ENCODE results near the gene PEX5L.

Gene PEX5L

GRCh38 chr3:179955809-179956208, 80.9 kb downstream of the PEX5L start:
- no peak for TF ChIP-seq CTCF (IDR thresholded peaks at IDR 0.05; ENCODE audit: low read depth, low read length)
- no peak overlapping the region for H3K4me3 ChIP-seq (ENCODE audit: low read depth, low read length)
- no peak for DNase-seq (ENCODE audit: low read depth, low spot score)
- in situ Hi-C loops (cut with HindIII; ENCODE audit: low sequenced_read_pairs) = no loop called here

- no peak for TF ChIP-seq CTCF (IDR thresholded peaks at IDR 0.05; ENCODE audit: low read depth, low read length)
- no peak for DNase-seq (ENCODE audit: low read depth, low spot score)
- in situ Hi-C loops (cut with HindIII; ENCODE audit: low sequenced_read_pairs) = no loop called here
- no peak overlapping the region for H3K4me3 ChIP-seq (ENCODE audit: low read depth, low read length)
These were observed 81.5 kb downstream of the PEX5L start for GRCh38 chr3:179955286-179955685.

GRCh38 chr3:179953993-179954870, 82.5 kb downstream of the PEX5L start:
- no peak for TF ChIP-seq CTCF (IDR thresholded peaks at IDR 0.05; ENCODE audit: low read depth, low read length)
- in situ Hi-C loops (cut with HindIII; ENCODE audit: low sequenced_read_pairs) = no loop called here
- no peak overlapping the region for H3K4me3 ChIP-seq (ENCODE audit: low read depth, low read length)
- no peak for DNase-seq (ENCODE audit: low read depth, low spot score)

GRCh38 chr3:179950840-179951239, 85.9 kb downstream of the PEX5L start:
- H3K4me3 ChIP-seq (ENCODE audit: low read depth, low read length) = no peak overlapping the region
- in situ Hi-C loops (cut with HindIII; ENCODE audit: low sequenced_read_pairs) = no loop called here
- no peak for TF ChIP-seq CTCF (IDR thresholded peaks at IDR 0.05; ENCODE audit: low read depth, low read length)
- no peak for DNase-seq (ENCODE audit: low read depth, low spot score)

GRCh38 chr3:179949869-179950268, 86.9 kb downstream of the PEX5L start:
- H3K4me3 ChIP-seq (ENCODE audit: low read depth, low read length) = no peak overlapping the region
- DNase-seq (ENCODE audit: low read depth, low spot score) = no peak
- in situ Hi-C loops (cut with HindIII; ENCODE audit: low sequenced_read_pairs) = no loop called here
- no peak for TF ChIP-seq CTCF (IDR thresholded peaks at IDR 0.05; ENCODE audit: low read depth, low read length)

- in situ Hi-C loops (cut with HindIII; ENCODE audit: low sequenced_read_pairs) = no loop called here
- no peak for DNase-seq (ENCODE audit: low read depth, low spot score)
- no peak for TF ChIP-seq CTCF (IDR thresholded peaks at IDR 0.05; ENCODE audit: low read depth, low read length)
- H3K4me3 ChIP-seq (ENCODE audit: low read depth, low read length) = no peak overlapping the region
These were observed 87.3 kb downstream of the PEX5L start for GRCh38 chr3:179949412-179949811.

Data from astrocyte of the spinal cord (primary cell).